ENCODE data around the gene UBIAD1.
"Not testable (repeated sequence)": the region's sequence is repeated elsewhere in the genome, so short reads cannot be mapped to it uniquely, and the experiment has no call there.

UBIAD1 gene, protein sequence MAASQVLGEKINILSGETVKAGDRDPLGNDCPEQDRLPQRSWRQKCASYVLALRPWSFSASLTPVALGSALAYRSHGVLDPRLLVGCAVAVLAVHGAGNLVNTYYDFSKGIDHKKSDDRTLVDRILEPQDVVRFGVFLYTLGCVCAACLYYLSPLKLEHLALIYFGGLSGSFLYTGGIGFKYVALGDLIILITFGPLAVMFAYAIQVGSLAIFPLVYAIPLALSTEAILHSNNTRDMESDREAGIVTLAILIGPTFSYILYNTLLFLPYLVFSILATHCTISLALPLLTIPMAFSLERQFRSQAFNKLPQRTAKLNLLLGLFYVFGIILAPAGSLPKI

GRCh38 chr1:11272832-11273594 lies at the start of gene UBIAD1:
Gene UBIAD1 (plus strand): TSS chr1:11273198. CDS start chr1:11273532, 334 bp downstream.
- DNase-seq = peak; percentile 6

DNA sequence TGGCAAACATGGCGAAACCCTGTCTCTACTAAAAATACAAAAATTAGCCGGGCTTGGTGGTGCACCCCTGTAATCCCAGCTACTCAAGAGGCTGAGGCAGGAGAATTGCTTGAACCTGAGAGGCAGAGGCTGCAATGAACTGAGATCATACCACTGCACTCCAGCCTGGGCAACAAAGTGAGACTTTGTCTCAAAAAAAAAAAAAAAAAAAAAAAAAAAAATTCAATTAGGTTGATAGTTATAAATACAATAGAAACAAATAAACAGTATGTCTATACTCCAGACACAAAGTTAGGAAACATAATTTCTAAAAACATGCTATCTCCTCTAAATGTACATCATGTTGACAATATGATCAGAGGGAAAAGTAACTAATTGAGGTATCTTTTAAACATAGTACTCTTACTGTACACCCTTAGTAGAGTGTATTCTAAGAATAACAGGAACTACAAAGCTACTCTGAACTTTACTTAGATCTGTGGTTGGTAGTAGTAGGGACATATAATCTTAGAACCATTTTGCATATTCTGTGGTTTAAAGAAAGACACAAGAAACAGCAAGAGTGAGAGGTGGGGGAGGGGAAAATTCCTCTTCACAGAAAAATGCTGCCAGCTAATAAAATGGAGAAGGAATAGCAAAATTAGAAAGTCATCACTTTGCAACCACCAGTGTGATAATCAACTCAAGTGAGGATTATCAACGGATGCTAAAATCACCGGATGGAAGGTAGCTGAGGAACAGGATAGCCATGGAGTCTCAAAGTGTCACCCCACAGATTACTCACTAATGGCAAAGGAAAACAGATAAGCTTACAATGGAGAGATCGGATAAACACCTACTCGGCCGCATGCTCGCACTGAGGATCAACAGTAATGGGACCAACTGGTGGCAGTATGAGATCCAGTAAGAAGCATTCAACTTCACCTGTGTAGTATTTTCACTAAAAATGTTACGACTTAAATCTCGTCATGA lies 45.6 kb upstream of the UBIAD1 start:
- no peak for DNase-seq

- no peak for DNase-seq
These were observed 43.8 kb upstream of the UBIAD1 start for GRCh38 chr1:11229203-11229602.

DNA sequence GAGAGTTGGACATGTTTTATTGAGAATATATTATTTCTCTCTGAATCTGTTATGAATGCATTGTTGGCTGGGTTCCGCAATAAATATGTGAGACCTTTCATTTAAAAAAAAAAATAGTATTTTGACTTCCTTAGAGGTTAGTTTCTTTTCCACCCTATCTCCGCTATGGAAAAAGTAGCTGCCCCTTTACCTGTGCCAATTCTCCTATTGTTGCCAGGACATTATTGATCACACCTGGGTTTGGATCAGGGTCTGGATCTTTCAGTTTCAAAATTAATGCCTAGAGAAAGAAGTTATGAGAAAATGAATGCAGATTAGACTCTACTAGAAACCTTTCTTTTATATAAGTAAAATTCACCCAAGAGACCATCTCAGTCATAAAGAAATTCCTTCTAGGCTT lies 39.8 kb upstream of the UBIAD1 start:
- DNase-seq = no peak

GRCh38 chr1:11237356-11237755 lies 35.6 kb upstream of the UBIAD1 start:
- no peak for DNase-seq

- DNase-seq = no peak
These were observed 34.7 kb upstream of the UBIAD1 start for GRCh38 chr1:11238311-11238710.

- no peak for DNase-seq
These were observed 27.8 kb upstream of the UBIAD1 start for GRCh38 chr1:11245248-11245647.

GRCh38 chr1:11245904-11246719 lies 26.9 kb upstream of the UBIAD1 start:
- no peak for DNase-seq

GRCh38 chr1:11248169-11248568 lies 24.8 kb upstream of the UBIAD1 start:
- DNase-seq = no peak

- DNase-seq = no peak
These were observed 20.5 kb upstream of the UBIAD1 start for GRCh38 chr1:11252538-11252937.

GRCh38 chr1:11253226-11253625 lies 19.8 kb upstream of the UBIAD1 start:
- no peak for DNase-seq

DNA sequence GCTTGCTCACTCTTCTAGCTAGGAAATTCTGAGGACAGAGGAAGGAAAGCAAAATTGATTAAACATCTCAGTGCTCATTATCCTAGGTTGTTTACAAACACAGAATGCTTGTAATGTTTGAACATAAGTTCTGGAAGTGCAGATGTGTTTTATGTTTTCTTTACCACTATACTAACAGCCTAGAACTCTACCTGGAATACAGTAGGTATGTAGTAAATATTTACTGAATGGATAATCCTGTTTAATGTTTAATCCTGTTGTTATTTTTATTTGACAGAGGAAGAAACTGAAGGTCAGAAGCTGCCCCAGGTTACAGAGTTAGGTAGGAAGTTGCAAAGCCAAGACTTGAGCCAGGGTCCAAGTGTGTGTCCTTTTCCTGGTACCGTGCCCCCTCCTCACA lies 16.7 kb upstream of the UBIAD1 start:
- no peak for DNase-seq

DNA sequence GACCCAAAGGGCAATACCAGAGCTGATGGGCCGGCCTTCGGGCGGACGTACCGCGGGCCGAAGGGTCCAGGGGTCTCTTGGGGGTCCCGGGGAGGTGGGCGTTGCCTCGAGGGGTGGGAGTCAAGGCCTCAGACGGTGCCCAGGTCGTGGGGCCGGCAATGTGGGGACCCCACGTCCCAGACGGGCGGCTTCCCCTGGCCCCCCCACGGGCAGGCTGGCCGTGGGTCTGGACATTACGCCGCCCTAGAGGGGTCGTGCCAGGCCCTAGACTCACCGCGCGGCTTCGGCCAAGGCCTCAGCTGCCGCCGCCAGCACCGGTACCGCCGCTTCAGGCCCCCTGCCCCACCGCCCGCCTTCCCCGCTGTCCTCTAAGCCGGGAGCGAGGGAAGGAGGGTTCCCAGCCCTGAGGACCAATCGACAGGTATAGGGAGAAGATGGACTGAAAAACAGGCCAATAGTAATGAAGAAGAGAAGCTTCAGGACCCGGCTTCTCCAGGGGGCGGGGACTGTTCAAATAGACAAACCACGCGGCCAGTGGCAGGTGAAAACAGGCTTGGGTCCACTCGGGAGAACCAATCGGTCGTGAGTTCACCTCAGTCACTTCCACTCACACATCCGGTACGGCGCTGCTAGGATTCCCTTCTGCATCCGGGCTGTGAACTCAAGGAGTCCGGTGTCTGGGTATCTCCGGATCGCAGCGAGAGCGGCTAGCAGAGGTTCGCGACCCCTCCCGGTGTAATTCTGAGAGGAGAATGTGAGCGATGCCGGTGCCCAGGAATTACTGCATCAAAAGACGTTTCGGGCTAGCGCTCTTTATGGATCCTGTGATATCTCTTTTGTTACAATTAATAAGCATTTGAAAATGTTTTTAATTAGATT lies 10.6 kb upstream of the UBIAD1 start, which contains the start of gene MTOR:
TSS of gene MTOR (minus strand) at position 381 of the 879 bp plus-strand sequence. CDS start 3,142 bp downstream, outside the sequence.
- peak; percentile 98 for DNase-seq

GRCh38 chr1:11266268-11267074 lies 6.5 kb upstream of the UBIAD1 start:
- no peak for DNase-seq

DNA sequence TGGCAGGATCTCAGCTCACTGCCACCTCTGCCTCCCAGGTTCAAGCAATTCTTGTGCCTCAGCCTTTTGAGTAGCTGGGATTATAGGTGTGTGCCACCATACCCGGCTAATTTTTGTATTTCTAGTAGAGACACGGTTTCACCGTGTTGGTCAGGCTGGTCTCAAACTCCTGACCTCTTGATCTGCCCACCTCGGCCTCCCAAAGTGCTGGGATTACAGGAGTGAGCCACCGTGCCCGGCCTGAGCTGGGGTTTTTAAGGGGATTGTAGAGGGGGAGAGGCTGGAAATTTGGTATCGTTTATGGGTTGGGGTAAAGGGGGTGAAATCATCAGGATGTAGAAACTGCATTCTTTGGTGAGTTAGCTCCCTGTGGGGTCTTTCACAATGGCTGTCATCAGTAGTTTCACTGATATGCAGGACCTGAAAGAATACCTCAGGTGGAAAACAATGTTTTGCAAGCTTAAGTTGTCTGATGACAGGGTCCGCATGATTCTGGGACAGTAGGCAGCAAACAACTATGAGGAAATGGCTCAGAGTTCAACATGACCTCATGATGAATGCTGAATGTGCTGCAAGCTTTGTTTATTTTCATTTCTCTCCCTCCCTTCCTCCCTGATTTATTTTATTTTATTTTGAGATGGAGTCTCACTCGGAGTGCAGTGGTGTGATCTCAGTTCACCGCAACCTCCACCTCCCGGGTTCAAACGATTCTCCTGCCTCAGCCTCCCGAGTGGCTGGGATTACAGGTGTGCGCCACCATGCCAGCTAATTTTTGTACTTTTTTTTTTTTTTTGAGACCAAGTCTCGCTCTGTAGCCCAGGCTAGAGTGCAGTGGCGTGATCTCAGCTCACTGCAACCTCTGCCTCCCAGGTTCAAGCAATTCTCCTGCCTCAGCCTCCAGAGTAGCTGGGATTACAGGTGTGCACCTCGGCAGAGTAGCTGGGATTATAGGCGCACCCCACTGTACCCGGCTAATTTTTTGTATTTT lies 5.4 kb upstream of the UBIAD1 start:
- DNase-seq = not testable (repeated sequence)

- no peak for DNase-seq
These were observed 510 bp upstream of the UBIAD1 start for GRCh38 chr1:11272544-11272831.

DNA sequence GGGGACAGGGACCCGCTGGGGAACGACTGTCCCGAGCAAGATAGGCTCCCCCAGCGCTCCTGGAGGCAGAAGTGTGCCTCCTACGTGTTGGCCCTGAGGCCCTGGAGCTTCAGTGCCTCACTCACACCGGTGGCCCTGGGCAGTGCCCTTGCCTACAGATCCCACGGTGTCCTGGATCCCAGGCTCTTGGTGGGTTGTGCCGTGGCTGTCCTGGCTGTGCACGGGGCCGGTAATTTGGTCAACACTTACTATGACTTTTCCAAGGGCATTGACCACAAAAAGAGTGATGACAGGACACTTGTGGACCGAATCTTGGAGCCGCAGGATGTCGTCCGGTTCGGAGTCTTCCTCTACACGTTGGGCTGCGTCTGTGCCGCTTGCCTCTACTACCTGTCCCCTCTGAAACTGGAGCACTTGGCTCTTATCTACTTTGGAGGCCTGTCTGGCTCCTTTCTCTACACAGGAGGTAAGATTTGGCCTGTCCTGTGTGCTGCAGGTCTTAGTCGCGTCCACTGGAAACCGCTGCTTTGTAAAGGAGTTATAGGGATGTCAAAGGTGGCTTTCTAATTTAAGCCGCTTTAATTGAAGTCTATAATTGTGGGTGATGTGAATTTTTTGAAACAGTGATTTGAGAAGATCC lies 717 bp downstream of the UBIAD1 start:
- DNase-seq = no peak

- no peak for DNase-seq
These were observed 6.2 kb downstream of the UBIAD1 start for GRCh38 chr1:11279152-11279551.

GRCh38 chr1:11279630-11280029 lies 6.6 kb downstream of the UBIAD1 start:
- no peak for DNase-seq

All from NCI-H2081 treated with DMSO at 0.1 percent for 48 hours (cell line).